BLaER1 (cell line): ENCODE results near the gene TMEM271.
"Not testable (repeated sequence)": the region's sequence is repeated elsewhere in the genome, so short reads cannot be mapped to it uniquely, and the experiment has no call there.

Source experiments
- H3K27ac ChIP-seq: shearing (Covaris generic); formaldehyde crosslinking; 2 replicates; pipeline ENCODE4 v1.8.1; 2022
- H3K27me3 ChIP-seq: shearing (Covaris generic); formaldehyde crosslinking; 2 replicates; pipeline ENCODE4 v1.8.1; 2022
- H3K36me3 ChIP-seq: shearing (Covaris generic); formaldehyde crosslinking; 2 replicates; pipeline ENCODE4 v1.8.1; 2022
- H3K4me1 ChIP-seq: shearing (Covaris generic); formaldehyde crosslinking; 2 replicates; pipeline ENCODE4 v1.8.1; 2022
- H3K4me2 ChIP-seq: shearing (Covaris generic); formaldehyde crosslinking; 2 replicates; pipeline ENCODE4 v1.8.1; 2022
- H3K4me3 ChIP-seq: shearing (Covaris generic); formaldehyde crosslinking; 2 replicates; pipeline ENCODE4 v1.8.1; 2022
- H3K9ac ChIP-seq: shearing (Covaris generic); formaldehyde crosslinking; 2 replicates; pipeline ENCODE4 v1.8.1; 2022
- H3K9me3 ChIP-seq: shearing (Covaris generic); formaldehyde crosslinking; 2 replicates; pipeline ENCODE4 v1.8.1; 2022
- H4K20me1 ChIP-seq: shearing (Covaris generic); formaldehyde crosslinking; 2 replicates; pipeline ENCODE4 v1.8.1; 2022
- Cebpa-rat ChIP-seq: shearing (Covaris generic); IDR thresholded peaks from 2 replicates; pipeline ENCODE4 v1.8.1; 2022

TMEM271 gene

GRCh38 chr4:572594-572993 lies 3.5 kb downstream of the TMEM271 start:
- Histone ChIP-seq H4K20me1 (no peaks in the 10 kb centered on the region), H3K4me1 (peaks cover 5% of the 10 kb centered on the region; the same call in 1 of the 2 replicates), H3K27me3 (no peaks in the 10 kb centered on the region), H3K4me3 (no peak overlapping the region), H3K27ac (no peak overlapping the region), H3K4me2 (no peak overlapping the region), H3K9ac (no peak overlapping the region), H3K36me3 (no peaks in the 10 kb centered on the region), H3K9me3 (peaks cover 58% of the 10 kb centered on the region)
- no peak for TF ChIP-seq Cebpa-rat

DNA sequence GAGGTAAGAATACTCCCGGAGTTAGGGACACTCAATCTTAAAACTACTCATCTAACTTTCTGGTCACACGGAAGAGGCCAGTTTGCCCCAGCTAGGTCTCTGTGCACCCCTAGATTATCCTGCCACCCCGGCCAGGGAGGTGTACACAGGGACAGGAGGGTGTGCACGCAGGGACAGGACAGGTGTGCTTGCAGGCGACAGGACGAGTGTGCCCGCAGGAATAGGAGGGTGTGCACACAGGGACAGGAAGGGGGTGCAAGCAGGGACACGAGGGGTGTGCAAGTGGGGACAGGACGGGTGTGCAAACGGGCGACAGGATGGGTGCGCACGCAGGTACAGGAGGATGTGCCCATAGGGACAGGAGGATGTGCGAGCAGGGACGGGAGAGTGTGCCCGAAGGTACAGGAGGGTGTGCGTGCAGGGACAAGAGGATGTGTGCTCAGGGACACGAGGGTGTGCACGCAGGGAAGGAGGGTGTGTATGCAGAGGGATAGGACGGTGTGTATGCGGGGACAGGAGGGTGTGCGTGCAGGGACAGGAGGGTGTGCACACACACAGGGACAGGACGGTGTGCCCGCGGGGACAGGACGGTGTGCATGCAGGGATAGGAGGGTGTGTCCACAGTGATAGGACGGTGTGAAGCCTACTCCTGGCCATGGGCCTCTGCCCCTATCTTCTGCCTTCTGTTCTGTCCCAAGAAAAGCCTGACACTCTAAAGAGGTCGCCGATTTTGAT lies 4.1 kb downstream of the TMEM271 start:
- H3K4me2 ChIP-seq: no peak overlapping the region
- no peak for TF ChIP-seq Cebpa-rat
- no peaks in the 10 kb centered on the region for H4K20me1 ChIP-seq
- H3K27ac ChIP-seq: no peak overlapping the region
- H3K36me3 ChIP-seq: no peaks in the 10 kb centered on the region
- no peaks in the 10 kb centered on the region for H3K27me3 ChIP-seq
- peaks cover 52% of the 10 kb centered on the region for H3K9me3 ChIP-seq
- H3K4me1 ChIP-seq: peaks cover 9% of the 10 kb centered on the region; the same call in 1 of the 2 replicates
- no peak overlapping the region for H3K4me3 ChIP-seq
- H3K9ac ChIP-seq: no peak overlapping the region

DNA sequence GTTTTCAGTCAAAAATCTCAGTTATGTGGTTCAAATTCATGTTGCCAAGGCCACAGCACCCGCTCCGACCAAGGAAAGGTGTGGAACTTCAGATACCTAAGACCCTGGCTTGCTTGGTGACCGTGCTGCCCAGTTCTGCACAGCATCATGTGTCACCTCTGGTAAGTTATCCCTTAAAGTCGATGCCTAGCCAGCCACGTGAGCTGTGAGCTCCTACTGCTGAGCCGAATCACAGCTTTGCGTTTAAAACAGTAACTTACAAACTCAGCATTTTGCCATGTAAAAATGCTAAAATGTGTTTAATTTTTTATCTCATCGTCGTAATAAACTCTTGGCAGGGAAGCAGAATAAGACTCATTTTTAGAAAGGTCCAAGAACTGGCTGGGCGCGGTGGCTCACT lies 5.3 kb downstream of the TMEM271 start:
- H3K27ac ChIP-seq: no peak overlapping the region
- TF ChIP-seq Cebpa-rat: no peak
- H4K20me1 ChIP-seq: no peaks in the 10 kb centered on the region
- no peaks in the 10 kb centered on the region for H3K36me3 ChIP-seq
- no peaks in the 10 kb centered on the region for H3K27me3 ChIP-seq
- H3K9me3 ChIP-seq: peaks cover 54% of the 10 kb centered on the region
- H3K4me3 ChIP-seq: no peak overlapping the region
- peaks cover 9% of the 10 kb centered on the region; the same call in 1 of the 2 replicates for H3K4me1 ChIP-seq
- no peak overlapping the region for H3K9ac ChIP-seq
- no peak overlapping the region for H3K4me2 ChIP-seq

DNA sequence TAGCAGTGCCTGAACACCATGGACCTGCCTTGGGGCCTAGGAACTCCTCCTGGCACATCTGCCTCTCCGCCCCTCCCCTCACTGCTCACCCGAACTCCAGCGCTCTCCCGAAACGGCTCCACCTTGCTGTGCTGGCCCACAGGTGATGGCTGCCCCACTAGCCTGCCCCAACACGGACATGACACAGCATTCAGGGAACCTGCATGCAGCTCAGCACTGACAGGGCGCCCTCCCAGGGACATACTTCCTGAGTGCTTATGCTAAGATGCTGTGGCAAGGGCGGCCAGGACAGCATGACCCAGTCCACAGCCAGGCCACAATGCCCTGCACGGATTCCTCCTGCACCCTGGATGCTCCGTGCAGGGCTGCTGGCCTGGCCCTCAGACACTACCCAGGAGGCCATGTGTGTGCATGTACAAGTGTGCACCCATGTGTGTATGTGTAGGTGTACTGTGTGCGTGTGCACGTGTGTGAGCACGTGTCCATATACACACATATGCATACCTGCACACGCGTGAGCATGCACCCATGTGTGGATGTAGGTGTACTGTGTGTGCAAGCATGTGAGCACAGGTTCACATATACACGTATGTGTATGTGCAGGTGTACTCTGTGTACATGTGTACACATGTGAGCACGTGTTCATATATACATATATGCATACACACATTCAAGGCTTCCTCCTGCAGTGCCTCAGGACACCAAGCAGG lies 6.0 kb downstream of the TMEM271 start:
- no peaks in the 10 kb centered on the region for H3K27me3 ChIP-seq
- no peak overlapping the region for H3K27ac ChIP-seq
- H3K9ac ChIP-seq: no peak overlapping the region
- H3K9me3 ChIP-seq: peaks cover 54% of the 10 kb centered on the region
- no peak overlapping the region for H3K4me2 ChIP-seq
- no peak for TF ChIP-seq Cebpa-rat
- no peaks in the 10 kb centered on the region for H3K36me3 ChIP-seq
- H3K4me1 ChIP-seq: peaks cover 9% of the 10 kb centered on the region; the same call in 1 of the 2 replicates
- H3K4me3 ChIP-seq: no peak overlapping the region
- H4K20me1 ChIP-seq: no peaks in the 10 kb centered on the region

- Histone ChIP-seq H3K27ac (no peak overlapping the region), H3K4me2 (no peak overlapping the region), H3K9me3 (peaks cover 53% of the 10 kb centered on the region), H3K4me3 (no peak overlapping the region), H3K4me1 (peaks cover 9% of the 10 kb centered on the region; the same call in 1 of the 2 replicates), H3K27me3 (no peaks in the 10 kb centered on the region), H4K20me1 (no peaks in the 10 kb centered on the region), H3K36me3 (no peaks in the 10 kb centered on the region), H3K9ac (no peak overlapping the region)
- TF ChIP-seq Cebpa-rat: no peak
Observed at GRCh38 chr4:568962-569361, 7.1 kb downstream of the TMEM271 start.

- no peaks in the 10 kb centered on the region for H4K20me1 ChIP-seq
- H3K4me1 ChIP-seq: peaks cover 9% of the 10 kb centered on the region; the same call in 1 of the 2 replicates
- no peak overlapping the region for H3K9ac ChIP-seq
- no peak overlapping the region for H3K27ac ChIP-seq
- H3K4me3 ChIP-seq: no peak overlapping the region
- peaks cover 55% of the 10 kb centered on the region for H3K9me3 ChIP-seq
- no peak overlapping the region for H3K4me2 ChIP-seq
- TF ChIP-seq Cebpa-rat: no peak
- no peaks in the 10 kb centered on the region for H3K36me3 ChIP-seq
- H3K27me3 ChIP-seq: no peaks in the 10 kb centered on the region
Observed at GRCh38 chr4:568351-568652, 7.8 kb downstream of the TMEM271 start.

DNA sequence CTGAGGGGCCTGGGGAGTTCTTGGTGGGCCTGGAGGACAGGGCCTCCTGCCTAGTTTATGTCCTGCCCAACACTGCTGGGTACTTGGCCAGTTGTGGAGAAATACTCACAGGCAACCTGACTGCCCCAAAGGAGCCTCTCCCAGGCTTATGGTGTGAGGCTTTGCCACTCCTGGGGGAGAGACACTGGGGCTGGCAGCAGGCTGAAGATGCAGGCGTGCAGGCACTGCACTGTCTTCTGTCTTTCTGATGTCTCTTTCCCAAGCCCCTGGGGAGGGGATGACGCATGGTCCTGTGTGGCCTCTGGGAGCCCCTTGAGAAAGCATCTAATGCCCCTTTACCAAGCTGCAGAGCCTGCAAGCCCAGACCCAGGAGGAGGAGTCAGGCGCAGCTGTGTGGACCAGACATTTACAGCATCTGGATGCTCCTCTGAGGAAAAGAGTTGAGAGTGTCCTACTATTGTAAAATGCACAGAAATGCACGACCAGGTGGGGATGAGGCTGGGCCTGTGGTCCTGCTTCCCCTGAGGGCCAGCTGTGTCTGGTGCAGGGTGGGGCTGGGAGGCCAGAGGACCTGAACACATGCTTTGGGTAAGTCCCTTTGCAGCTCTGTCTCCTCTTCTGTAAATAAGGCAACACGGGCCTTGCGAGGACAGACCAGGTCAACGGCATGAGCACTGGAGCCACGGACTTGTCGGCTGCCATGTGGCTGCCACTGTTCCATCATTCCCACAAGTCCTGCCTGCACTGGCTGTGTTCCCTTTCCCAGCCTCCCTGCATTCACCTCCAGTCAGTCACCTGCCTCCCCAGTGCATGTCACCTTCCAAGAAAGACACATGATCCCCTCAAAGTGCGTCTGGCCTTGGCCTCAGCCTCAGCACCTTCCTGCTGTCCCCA lies 8.4 kb downstream of the TMEM271 start:
- Histone ChIP-seq H3K4me2 (no peak overlapping the region), H3K9me3 (peaks cover 55% of the 10 kb centered on the region), H4K20me1 (no peaks in the 10 kb centered on the region), H3K36me3 (no peaks in the 10 kb centered on the region), H3K27me3 (no peaks in the 10 kb centered on the region), H3K4me3 (no peak overlapping the region), H3K4me1 (peaks cover 9% of the 10 kb centered on the region; the same call in 1 of the 2 replicates), H3K27ac (no peak overlapping the region), H3K9ac (no peak overlapping the region)
- TF ChIP-seq Cebpa-rat: no peak

- no peak for TF ChIP-seq Cebpa-rat
- Histone ChIP-seq H4K20me1 (no peaks in the 10 kb centered on the region), H3K4me1 (peaks cover 9% of the 10 kb centered on the region; the same call in 1 of the 2 replicates), H3K9me3 (peaks cover 55% of the 10 kb centered on the region), H3K4me2 (no peak overlapping the region), H3K4me3 (no peak overlapping the region), H3K27me3 (no peaks in the 10 kb centered on the region), H3K27ac (no peak overlapping the region), H3K9ac (no peak overlapping the region), H3K36me3 (no peaks in the 10 kb centered on the region)
Observed at GRCh38 chr4:566508-567295, 9.4 kb downstream of the TMEM271 start.

DNA sequence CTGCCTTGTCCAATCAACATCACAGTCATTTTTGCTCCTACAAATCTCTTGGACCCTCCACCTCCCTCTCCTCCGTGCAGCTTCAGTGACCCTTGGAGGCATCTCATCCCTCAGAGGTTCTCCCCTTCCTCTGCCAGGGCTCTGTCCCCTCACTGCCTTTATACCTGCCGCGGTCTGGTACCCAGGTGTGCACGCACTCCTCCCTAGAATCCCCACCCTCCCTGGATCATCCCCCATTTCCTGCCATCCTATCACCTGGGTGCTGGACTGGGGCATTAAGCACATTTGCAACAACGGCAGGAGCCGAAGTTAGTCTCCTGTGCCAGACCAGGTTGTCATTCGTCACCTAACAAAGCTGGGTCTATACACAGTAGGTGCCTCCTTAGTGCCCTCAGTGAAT lies 10.1 kb downstream of the TMEM271 start:
- peaks cover 9% of the 10 kb centered on the region; the same call in 1 of the 2 replicates for H3K4me1 ChIP-seq
- peaks cover 56% of the 10 kb centered on the region for H3K9me3 ChIP-seq
- no peaks in the 10 kb centered on the region for H3K27me3 ChIP-seq
- no peak overlapping the region for H3K4me2 ChIP-seq
- H3K4me3 ChIP-seq: no peak overlapping the region
- H3K36me3 ChIP-seq: no peaks in the 10 kb centered on the region
- H4K20me1 ChIP-seq: no peaks in the 10 kb centered on the region
- H3K27ac ChIP-seq: no peak overlapping the region
- H3K9ac ChIP-seq: no peak overlapping the region
- no peak for TF ChIP-seq Cebpa-rat

GRCh38 chr4:565614-566013 lies 10.5 kb downstream of the TMEM271 start:
- H4K20me1 ChIP-seq, H3K4me1 ChIP-seq, H3K9ac ChIP-seq, H3K4me3 ChIP-seq, H3K36me3 ChIP-seq, H3K27ac ChIP-seq, H3K4me2 ChIP-seq, H3K27me3 ChIP-seq: not testable (repeated sequence)
- peaks cover 54% of the 10 kb centered on the region for H3K9me3 ChIP-seq

DNA sequence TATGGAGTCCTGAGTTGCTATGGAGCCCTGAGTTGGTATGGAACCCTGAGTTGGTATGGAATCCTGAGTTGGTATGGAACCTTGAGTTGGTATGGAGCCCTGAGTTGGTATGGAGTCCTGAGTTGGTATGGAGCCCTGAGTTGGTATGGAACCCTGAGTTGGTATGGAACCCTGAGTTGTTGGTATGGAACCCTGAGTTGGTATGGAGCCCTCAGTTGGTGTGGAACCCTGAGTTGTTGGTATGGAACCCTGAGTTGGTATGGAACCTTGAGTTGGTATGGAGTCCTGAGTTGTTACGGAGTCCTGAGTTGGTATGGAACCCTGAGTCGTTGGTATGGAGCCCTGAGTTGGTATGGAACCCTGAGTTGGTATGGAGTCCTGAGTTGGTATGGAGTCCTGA lies 13.6 kb downstream of the TMEM271 start:
- H3K4me2 ChIP-seq, H3K36me3 ChIP-seq, H3K27ac ChIP-seq, H3K9ac ChIP-seq, H3K4me1 ChIP-seq, H4K20me1 ChIP-seq, H3K27me3 ChIP-seq, H3K4me3 ChIP-seq: not testable (repeated sequence)
- H3K9me3 ChIP-seq: peaks cover 65% of the 10 kb centered on the region
